ENCODE results near the gene DAP. TPM values are rescaled to one million over a fixed set of nuclear protein-coding genes. Genes with fewer than 3 reads are reported as not detected.

DAP gene
- total and polyA plus RNA-seq, 2 of the 4 experiments (the other 2 are of a cell fraction), result 49.6 to 189 TPM

- ATAC-seq (ENCODE audit: low read depth), result no peak
- intact Hi-C loops (cut with micrococcal nuclease) (loop anchor here (5.0 kb wide), 1 partner anchor 353 kb away; no protein-coding TSS in a partner anchor), dilution Hi-C loops (cut with HindIII; ENCODE audit: low sequenced_read_pairs, unreplicated experiment) (no loop called here), in situ Hi-C loops (cut with MboI; ENCODE audit: low sequenced_read_pairs) (loop anchor here (10.0 kb wide), 1 partner anchor 485 kb away; no protein-coding TSS in a partner anchor)
- no peak overlapping the region for H3K14ac ChIP-seq (replicated peaks; ENCODE audit: low read depth, low read length)
- no peak overlapping the region for H2AK5ac ChIP-seq (ENCODE audit: low read depth, low read length)
- H2AFZ ChIP-seq (replicated peaks; ENCODE audit: low read length, poor library complexity), result no peak overlapping the region
- no peak overlapping the region for H3K23ac ChIP-seq (ENCODE audit: low read depth, low read length)
- H4K5ac ChIP-seq (ENCODE audit: low read depth, low read length), result no peak overlapping the region
- H3K27ac ChIP-seq (ENCODE audit: insufficient read depth, low read length), result no peak overlapping the region
- H4K20me1 ChIP-seq (ENCODE audit: insufficient read depth, low read length), result peaks cover 24% of the 10 kb centered on the region
- H2BK20ac ChIP-seq (ENCODE audit: low read depth, low read length), result no peak overlapping the region
- peaks cover 5% of the 10 kb centered on the region for H3K36me3 ChIP-seq (ENCODE audit: control insufficient read depth, insufficient read depth, low read length)
- H4K8ac ChIP-seq (ENCODE audit: low read depth in 2 of 2, low read length in 2 of 2), result no peak overlapping the region
- H3K56ac ChIP-seq (ENCODE audit: extremely low read depth, insufficient read depth, low read length), result no peak overlapping the region
- WGBS, 2 experiments (ENCODE audit: extremely low coverage in 2 of 2, insufficient read length in 1 of 2), result 100% methylated on average over 1 of the region's 5 CpGs; no CpG with 5 or more reads in 1 of the 2 experiments
- no peaks in the 10 kb centered on the region for H3K27me3 ChIP-seq (ENCODE audit: control insufficient read depth, insufficient read depth, low read length)
- DNase-seq, result peak; percentile 44
- no peak overlapping the region for H2AK9ac ChIP-seq (replicated peaks; ENCODE audit: low read depth, low read length, poor library complexity)
- H3K9me3 ChIP-seq (ENCODE audit: control insufficient read depth, insufficient read depth, low read length), result no peaks in the 10 kb centered on the region
- BruUV-seq (replicated peaks), result no TSS peak
- no peak overlapping the region for H3K9ac ChIP-seq (ENCODE audit: low read depth, low read length)
- POLR2A ChIA-PET (ENCODE audit: unreplicated experiment), result no interaction called here
- H4K91ac ChIP-seq (ENCODE audit: insufficient read depth, low read depth, low read length), result no peak overlapping the region
- H2BK5ac ChIP-seq (ENCODE audit: low read depth, low read length, poor library complexity, severe bottlenecking), result no peak overlapping the region
- CTCF ChIA-PET, result no interaction called here
- peaks cover 25% of the 10 kb centered on the region for H3K4me1 ChIP-seq (ENCODE audit: control insufficient read depth, insufficient read depth, low read length)
- peaks cover 34% of the 10 kb centered on the region for H3K9me1 ChIP-seq (ENCODE audit: insufficient read depth, low read length)
- no peak overlapping the region for H3K4ac ChIP-seq (ENCODE audit: low read depth, low read length)
- no peak overlapping the region for H3K4me2 ChIP-seq (ENCODE audit: low read depth, low read length)
- H3K4me3 ChIP-seq (ENCODE audit: insufficient read depth, low read depth, low read length), result no peak overlapping the region
- H3K18ac ChIP-seq (ENCODE audit: low read depth, low read length), result no peak overlapping the region
- no peak overlapping the region for H2BK15ac ChIP-seq (ENCODE audit: low read depth, low read length)
- H2BK120ac ChIP-seq (ENCODE audit: low read depth, low read length), result peak overlapping the region; percentile 2; the same call in 1 of the 2 replicates
- H3K79me1 ChIP-seq (ENCODE audit: low read depth in 1 of 2, low read length in 2 of 2), result peaks cover 37 to 92% of the 10 kb centered on the region in 2 experiments
- no peak for TF ChIP-seq MAZ (IDR thresholded peaks at IDR 0.05; ENCODE audit: borderline replicate concordance, low read depth, low read length)
- TF ChIP-seq FOS (IDR thresholded peaks at IDR 0.05; ENCODE audit: low read depth, low read length), result no peak
- TF ChIP-seq POLR2A (IDR thresholded peaks at IDR 0.05; ENCODE audit: low read depth, low read length), result no peak
- no peak for TF ChIP-seq NFE2L2 (IDR thresholded peaks at IDR 0.05; ENCODE audit: low read depth, low read length)
- no peak for TF ChIP-seq RAD21 (IDR thresholded peaks at IDR 0.05; ENCODE audit: low read length)
- TF ChIP-seq MXI1 (IDR thresholded peaks at IDR 0.05; ENCODE audit: borderline replicate concordance, low read depth, low read length), result no peak
- TF ChIP-seq CHD1 (IDR thresholded peaks at IDR 0.05; ENCODE audit: low read depth, low read length), result no peak
- no peak for TF ChIP-seq CEBPB (IDR thresholded peaks at IDR 0.05; ENCODE audit: low read depth, low read length)
- no peak for TF ChIP-seq BHLHE40 (IDR thresholded peaks at IDR 0.05; ENCODE audit: low read depth, low read length)
- TF ChIP-seq RCOR1 (IDR thresholded peaks at IDR 0.05; ENCODE audit: insufficient replicate concordance, low read length), result no peak
- TF ChIP-seq MAFK (IDR thresholded peaks at IDR 0.05; ENCODE audit: low read depth, low read length), result no peak
- TF ChIP-seq RFX5 (IDR thresholded peaks at IDR 0.05; ENCODE audit: low read depth, low read length), result no peak
- TF ChIP-seq ELK1 (IDR thresholded peaks at IDR 0.05; ENCODE audit: borderline replicate concordance, low read depth, low read length), result no peak
- no peak for TF ChIP-seq SMC3 (IDR thresholded peaks at IDR 0.05; ENCODE audit: low read depth, low read length)
- TF ChIP-seq CTCF (conservative IDR thresholded peaks at IDR 0.05; ENCODE audit: low read depth, low read length), result no peak
- TF ChIP-seq, protein P1, sequence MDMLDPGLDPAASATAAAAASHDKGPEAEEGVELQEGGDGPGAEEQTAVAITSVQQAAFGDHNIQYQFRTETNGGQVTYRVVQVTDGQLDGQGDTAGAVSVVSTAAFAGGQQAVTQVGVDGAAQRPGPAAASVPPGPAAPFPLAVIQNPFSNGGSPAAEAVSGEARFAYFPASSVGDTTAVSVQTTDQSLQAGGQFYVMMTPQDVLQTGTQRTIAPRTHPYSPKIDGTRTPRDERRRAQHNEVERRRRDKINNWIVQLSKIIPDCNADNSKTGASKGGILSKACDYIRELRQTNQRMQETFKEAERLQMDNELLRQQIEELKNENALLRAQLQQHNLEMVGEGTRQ (IDR thresholded peaks at IDR 0.05; ENCODE audit: low read depth, low read length), result no peak
These were observed 61.7 kb downstream of the DAP start for GRCh38 chr5:10699281-10699874.
